ENCODE results near the gene DAZAP2. TPM values are rescaled to one million over a fixed set of nuclear protein-coding genes. Genes with fewer than 3 reads are reported as not detected.
A peak's percentile ranks its signal among the peaks of the same experiment; 100 is the strongest.

Gene DAZAP2
- total RNA-seq, 6 experiments from 2014 or later, result 69.0 to 123 (median 108) TPM

DNA sequence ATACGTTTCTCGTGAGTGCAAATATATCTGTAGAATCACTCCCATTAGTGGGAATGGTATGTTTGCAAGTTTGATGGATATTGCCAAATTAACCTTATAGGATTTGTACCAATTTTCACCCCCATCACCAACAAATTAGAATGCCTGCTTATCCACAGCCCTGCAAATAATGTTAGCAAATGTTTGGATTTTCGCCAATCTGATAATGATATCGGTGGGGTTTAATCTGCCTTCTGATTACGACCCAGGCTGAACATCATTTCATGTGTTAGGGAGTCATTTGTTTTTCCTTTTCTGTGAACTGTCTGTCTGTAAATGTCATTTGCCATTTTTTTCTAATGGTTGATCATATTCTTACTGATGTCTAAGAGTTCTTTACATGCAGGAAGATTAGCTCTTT, 4.1 kb upstream of the DAZAP2 start:
- 48% methylated on average over 5 of the region's 5 CpGs for WGBS (ENCODE audit: insufficient coverage, low coverage, low lambda C conversion rate, missing lambda C conversion rate)
- H3K27ac ChIP-seq, result no peak overlapping the region
- no peaks in the 10 kb centered on the region for H3K9me3 ChIP-seq
- ATAC-seq (no peak), DNase-seq (no peak)
- TF ChIP-seq, protein P1, sequence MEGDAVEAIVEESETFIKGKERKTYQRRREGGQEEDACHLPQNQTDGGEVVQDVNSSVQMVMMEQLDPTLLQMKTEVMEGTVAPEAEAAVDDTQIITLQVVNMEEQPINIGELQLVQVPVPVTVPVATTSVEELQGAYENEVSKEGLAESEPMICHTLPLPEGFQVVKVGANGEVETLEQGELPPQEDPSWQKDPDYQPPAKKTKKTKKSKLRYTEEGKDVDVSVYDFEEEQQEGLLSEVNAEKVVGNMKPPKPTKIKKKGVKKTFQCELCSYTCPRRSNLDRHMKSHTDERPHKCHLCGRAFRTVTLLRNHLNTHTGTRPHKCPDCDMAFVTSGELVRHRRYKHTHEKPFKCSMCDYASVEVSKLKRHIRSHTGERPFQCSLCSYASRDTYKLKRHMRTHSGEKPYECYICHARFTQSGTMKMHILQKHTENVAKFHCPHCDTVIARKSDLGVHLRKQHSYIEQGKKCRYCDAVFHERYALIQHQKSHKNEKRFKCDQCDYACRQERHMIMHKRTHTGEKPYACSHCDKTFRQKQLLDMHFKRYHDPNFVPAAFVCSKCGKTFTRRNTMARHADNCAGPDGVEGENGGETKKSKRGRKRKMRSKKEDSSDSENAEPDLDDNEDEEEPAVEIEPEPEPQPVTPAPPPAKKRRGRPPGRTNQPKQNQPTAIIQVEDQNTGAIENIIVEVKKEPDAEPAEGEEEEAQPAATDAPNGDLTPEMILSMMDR (IDR thresholded peaks at IDR 0.05), result no peak
- TF ChIP-seq POLR2A (IDR thresholded peaks at IDR 0.05), result no peak
- H3K4me3 ChIP-seq, result no peak overlapping the region
- H3K4me1 ChIP-seq, result peaks cover 0 to 5% (median under 1%) of the 10 kb centered on the region in 4 donors
- no peaks in the 10 kb centered on the region for H3K36me3 ChIP-seq
- intact Hi-C loops (cut with DNase I), result no loop called here
- no peaks in the 10 kb centered on the region for H3K27me3 ChIP-seq

DNA sequence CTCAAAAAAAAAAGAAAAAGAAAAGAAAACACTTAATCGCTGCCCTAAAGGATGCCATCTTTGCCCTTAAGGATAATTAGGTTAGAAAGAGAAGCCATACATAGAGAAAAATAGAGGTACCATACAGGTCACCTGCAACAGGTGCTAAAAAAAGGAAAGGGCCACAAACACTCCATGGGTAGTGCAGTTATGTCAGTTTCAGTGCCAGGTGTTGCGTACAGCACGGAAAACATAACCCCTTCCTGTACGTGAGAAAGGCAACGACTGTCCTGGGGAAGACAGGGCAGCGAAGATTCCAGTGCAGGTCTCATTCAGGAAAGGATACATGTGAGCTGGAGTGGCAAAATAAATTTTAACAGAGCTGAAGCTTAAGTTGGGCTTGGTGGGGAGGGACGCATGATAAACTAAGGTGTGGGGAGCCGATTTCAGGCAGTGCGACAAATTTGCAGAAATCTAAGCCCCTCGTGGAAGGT, 553 bp upstream of the DAZAP2 start:
- WGBS (ENCODE audit: insufficient coverage, low coverage, low lambda C conversion rate, missing lambda C conversion rate), result 9% methylated on average over 10 of the region's 10 CpGs
- intact Hi-C loops (cut with DNase I), result no loop called here
- DNase-seq, result peak in 1 of 3 donors; percentile 63

DNA sequence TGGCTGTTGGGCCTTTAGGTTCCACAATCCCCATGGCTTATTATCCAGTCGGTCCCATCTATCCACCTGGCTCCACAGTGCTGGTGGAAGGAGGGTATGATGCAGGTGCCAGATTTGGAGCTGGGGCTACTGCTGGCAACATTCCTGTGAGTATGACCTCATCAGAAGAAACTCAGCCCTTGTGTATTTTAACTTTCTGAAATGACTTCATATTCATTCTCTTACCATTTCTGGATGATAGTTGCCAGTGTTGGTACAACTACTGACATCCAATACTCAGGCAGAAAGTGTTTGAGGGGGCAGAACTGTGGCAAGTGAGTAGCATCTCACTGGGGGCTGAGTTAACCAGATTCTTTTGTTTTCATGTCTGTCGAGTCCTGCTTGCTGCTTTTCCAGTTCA, 2.3 kb downstream of the DAZAP2 start:
- intact Hi-C loops (cut with DNase I), result loop anchor here in 1 of 2 donors (10.0 kb wide), 1 partner anchor 186 kb away; no protein-coding TSS in a partner anchor
- Histone ChIP-seq H3K9me3 (no peaks in the 10 kb centered on the region), H3K4me3 (no peak overlapping the region), H3K36me3 (peaks cover 0 to 44% (median 19%) of the 10 kb centered on the region in 4 donors), H3K27ac (no peak overlapping the region), H3K4me1 (peaks cover 0 to 14% (median 6%) of the 10 kb centered on the region in 4 donors), H3K27me3 (no peaks in the 10 kb centered on the region)
- ATAC-seq (no peak), DNase-seq (no peak)
- 82% methylated on average over 2 of the region's 2 CpGs for WGBS (ENCODE audit: insufficient coverage, low coverage, low lambda C conversion rate, missing lambda C conversion rate)
- TF ChIP-seq POLR2A (IDR thresholded peaks at IDR 0.05), result no peak
- TF ChIP-seq, protein P1 (IDR thresholded peaks at IDR 0.05), result no peak

More for the DNA sequence above, 553 bp upstream of the DAZAP2 start:
- peak overlapping the region; percentile 80 to 100 (median 100) for H3K4me3 ChIP-seq
- no peaks in the 10 kb centered on the region for H3K9me3 ChIP-seq
- peak overlapping the region; percentile 99 to 100 (median 100) for H3K27ac ChIP-seq
- no peaks in the 10 kb centered on the region for H3K27me3 ChIP-seq
- H3K4me1 ChIP-seq, result peaks cover 0 to 14% (median 6%) of the 10 kb centered on the region in 4 donors
- peaks cover 0 to 29% (median 16%) of the 10 kb centered on the region in 4 donors for H3K36me3 ChIP-seq
- peak; percentile 24 to 42 (median 28) for ATAC-seq
- TF ChIP-seq, protein P1 (IDR thresholded peaks at IDR 0.05), result no peak
- no peak for TF ChIP-seq POLR2A (IDR thresholded peaks at IDR 0.05)

DNA sequence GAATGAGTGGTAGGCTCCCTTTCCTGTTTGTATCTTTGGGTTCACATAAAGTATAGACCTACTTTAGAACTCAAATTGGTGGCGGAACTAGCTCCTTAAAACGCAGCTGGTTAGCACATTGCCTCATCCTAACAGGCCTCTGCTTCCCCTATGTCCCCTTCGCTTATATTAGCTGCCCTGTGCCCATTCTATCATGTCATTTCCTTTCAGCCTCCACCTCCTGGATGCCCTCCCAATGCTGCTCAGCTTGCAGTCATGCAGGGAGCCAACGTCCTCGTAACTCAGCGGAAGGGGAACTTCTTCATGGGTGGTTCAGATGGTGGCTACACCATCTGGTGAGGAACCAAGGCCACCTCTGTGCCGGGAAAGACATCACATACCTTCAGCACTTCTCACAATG, 3.5 kb downstream of the DAZAP2 start:
- 67% methylated on average over 7 of the region's 7 CpGs for WGBS (ENCODE audit: insufficient coverage, low coverage, low lambda C conversion rate, missing lambda C conversion rate)
- intact Hi-C loops (cut with DNase I), result loop anchor here in 1 of 2 donors (10.0 kb wide), 1 partner anchor 187 kb away; no protein-coding TSS in a partner anchor
- no peak for TF ChIP-seq POLR2A (IDR thresholded peaks at IDR 0.05)
- TF ChIP-seq, protein P1 (IDR thresholded peaks at IDR 0.05), result no peak
- Histone ChIP-seq H3K4me3 (no peak overlapping the region), H3K36me3 (peaks cover 0 to 44% (median 19%) of the 10 kb centered on the region in 4 donors), H3K9me3 (no peaks in the 10 kb centered on the region), H3K27ac (no peak overlapping the region), H3K27me3 (no peaks in the 10 kb centered on the region), H3K4me1 (peaks cover 0 to 20% (median 6%) of the 10 kb centered on the region in 4 donors)
- DNase-seq (no peak), ATAC-seq (no peak)

Data from right lobe of liver (tissue), 6 donors.